ENCODE data around the gene ZNF526.

Gene ZNF526

DNA sequence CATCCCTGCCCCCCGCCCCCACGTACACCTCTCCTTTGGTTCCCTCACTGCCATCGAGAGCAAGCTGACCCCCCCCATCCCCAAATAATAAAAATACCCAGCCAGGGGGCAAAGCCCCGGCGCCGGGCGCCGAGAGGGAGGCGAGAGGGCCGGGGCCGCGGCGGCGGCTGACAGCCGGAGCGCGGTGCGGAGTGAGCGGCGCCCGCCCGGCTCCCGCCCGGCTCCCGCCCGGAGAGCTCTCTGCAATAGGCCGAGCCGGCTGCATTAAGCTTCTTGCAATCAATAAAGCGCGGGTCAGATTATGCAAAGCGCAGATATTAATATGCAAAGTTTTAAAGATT is 43.5 kb upstream of the ZNF526 start:
- Histone ChIP-seq H3K4me1 (ENCODE audit: control insufficient read depth in 2 of 2, insufficient read depth in 1 of 2, low read depth in 1 of 2, low read length in 2 of 2) (peaks cover 9 to 31% of the 10 kb centered on the region in 2 donors), H2BK120ac (ENCODE audit: low read depth, low read length) (no peak overlapping the region), H3K36me3 (replicated peaks in 1 of 2; ENCODE audit: control insufficient read depth in 2 of 2, insufficient read depth in 2 of 2, low read length in 2 of 2) (no peaks in the 10 kb centered on the region), H3K27ac (replicated peaks; ENCODE audit: low read length) (no peak overlapping the region), H3K23ac (ENCODE audit: low read depth, low read length, poor library complexity) (no peak overlapping the region), H3K27me3 (ENCODE audit: control insufficient read depth in 3 of 3, insufficient read depth in 3 of 3, low read depth in 1 of 3, low read length in 3 of 3) (peaks cover 10 to 83% (median 60%) of the 10 kb centered on the region in 3 experiments), H3K4me2 (ENCODE audit: insufficient read depth, low read length, poor library complexity, severe bottlenecking) (peak overlapping the region; percentile 85), H2AFZ (ENCODE audit: low read length) (peak overlapping the region; percentile 88), H3K18ac (ENCODE audit: low read length) (no peak overlapping the region), H2AK5ac (ENCODE audit: low read depth, low read length) (no peak overlapping the region), H2BK15ac (ENCODE audit: low read length) (no peak overlapping the region), H3K4me3 (ENCODE audit: low read length in 2 of 2) (peak overlapping the region; percentile 44 to 69), H4K8ac (ENCODE audit: low read depth, low read length) (no peak overlapping the region), H2BK12ac (ENCODE audit: low read length) (no peak overlapping the region), H3K14ac (ENCODE audit: low read length) (no peak overlapping the region), H3K4ac (ENCODE audit: low read length) (no peak overlapping the region), H3K9me3 (replicated peaks in 1 of 2; ENCODE audit: control insufficient read depth in 2 of 2, insufficient read depth in 1 of 2, low read depth in 1 of 2, low read length in 2 of 2) (no peaks in the 10 kb centered on the region), H3K9ac (ENCODE audit: low read depth, low read length, poor library complexity) (no peak overlapping the region), H4K91ac (ENCODE audit: low read depth, low read length, poor library complexity) (no peak overlapping the region), H2BK5ac (ENCODE audit: low read length) (no peak overlapping the region), H3K79me1 (ENCODE audit: low read depth, low read length) (no peaks in the 10 kb centered on the region)
- WGBS, 2 donors (ENCODE audit: extremely low coverage in 2 of 2, insufficient read length in 2 of 2, insufficient replicate concordance in 1 of 2): no CpG with 5 or more reads among the region's 31 CpGs
- peak; percentile 31 for DNase-seq (ENCODE audit: low spot score)

DNA sequence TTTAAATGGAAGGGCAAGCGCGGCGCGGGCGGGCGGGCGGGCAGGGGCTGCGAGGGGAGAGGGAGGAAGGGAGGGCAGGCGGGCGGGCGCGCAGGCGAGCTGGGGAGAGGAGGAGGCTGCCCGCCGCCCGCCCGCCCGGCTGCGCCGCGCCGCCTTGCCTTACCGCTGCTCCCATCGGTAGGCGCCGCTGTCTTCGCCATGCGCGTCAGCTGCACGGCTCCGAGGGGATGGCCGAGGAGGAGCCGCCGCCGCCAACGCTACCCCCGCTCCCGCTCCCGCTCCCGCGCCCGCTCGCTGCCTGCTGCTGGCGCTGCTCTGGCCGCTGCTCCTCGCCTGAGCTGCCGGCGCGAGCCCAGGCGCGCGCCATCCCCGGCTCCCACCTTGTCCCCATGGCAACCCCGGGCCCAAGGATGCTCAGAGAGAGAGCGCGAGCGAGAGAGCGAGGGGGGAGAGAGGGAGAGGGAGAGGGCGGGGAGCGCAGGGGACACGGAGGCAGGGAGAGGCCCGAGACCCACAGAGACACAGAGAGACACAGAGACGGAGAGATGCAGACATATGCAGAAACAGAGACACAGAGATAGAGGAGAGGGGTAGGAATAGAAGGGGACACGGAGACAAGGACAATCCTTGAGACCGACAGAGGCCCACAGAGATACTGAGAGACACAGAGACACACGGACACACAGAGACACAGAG is 43.0 kb upstream of the ZNF526 start:
- H3K27ac ChIP-seq (replicated peaks; ENCODE audit: low read length): no peak overlapping the region

DNA sequence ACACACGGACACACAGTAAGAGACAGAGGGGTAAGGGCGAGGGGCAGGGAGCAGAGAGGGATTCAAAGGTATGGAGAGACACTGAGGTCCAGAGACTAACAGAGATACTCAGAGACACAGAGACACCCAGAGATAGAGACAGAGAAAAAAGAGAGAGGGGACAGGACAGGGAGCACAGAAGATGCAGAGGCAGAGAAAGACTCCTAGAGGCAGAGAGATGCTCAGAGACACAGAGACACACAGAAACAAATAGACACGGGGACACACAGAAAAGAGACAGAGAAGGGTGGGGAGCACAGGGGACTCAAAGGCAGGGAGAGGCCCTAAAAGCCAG is 42.5 kb upstream of the ZNF526 start:
- Histone ChIP-seq H3K79me1 (ENCODE audit: low read depth, low read length) (no peaks in the 10 kb centered on the region), H3K27me3 (ENCODE audit: control insufficient read depth in 3 of 3, insufficient read depth in 3 of 3, low read depth in 1 of 3, low read length in 3 of 3) (peaks cover 10 to 75% (median 63%) of the 10 kb centered on the region in 3 experiments), H3K4me2 (ENCODE audit: insufficient read depth, low read length, poor library complexity, severe bottlenecking) (peak overlapping the region; percentile 76), H3K4me1 (ENCODE audit: control insufficient read depth in 2 of 2, insufficient read depth in 1 of 2, low read depth in 1 of 2, low read length in 2 of 2) (peaks cover 8 to 28% of the 10 kb centered on the region in 2 donors), H2AK5ac (ENCODE audit: low read depth, low read length) (no peak overlapping the region), H2BK5ac (ENCODE audit: low read length) (no peak overlapping the region), H3K27ac (replicated peaks; ENCODE audit: low read length) (no peak overlapping the region), H4K91ac (ENCODE audit: low read depth, low read length, poor library complexity) (no peak overlapping the region), H2BK120ac (ENCODE audit: low read depth, low read length) (no peak overlapping the region), H3K18ac (ENCODE audit: low read length) (no peak overlapping the region), H3K4ac (ENCODE audit: low read length) (no peak overlapping the region), H4K8ac (ENCODE audit: low read depth, low read length) (no peak overlapping the region), H3K36me3 (replicated peaks in 1 of 2; ENCODE audit: control insufficient read depth in 2 of 2, insufficient read depth in 2 of 2, low read length in 2 of 2) (no peaks in the 10 kb centered on the region), H3K14ac (ENCODE audit: low read length) (no peak overlapping the region), H3K9me3 (replicated peaks in 1 of 2; ENCODE audit: control insufficient read depth in 2 of 2, insufficient read depth in 1 of 2, low read depth in 1 of 2, low read length in 2 of 2) (no peaks in the 10 kb centered on the region), H2BK12ac (ENCODE audit: low read length) (no peak overlapping the region), H3K9ac (ENCODE audit: low read depth, low read length, poor library complexity) (no peak overlapping the region), H2AFZ (ENCODE audit: low read length) (peak overlapping the region; percentile 88), H3K4me3 (ENCODE audit: low read length in 2 of 2) (peak overlapping the region in 1 of 2 donors; percentile 44), H2BK15ac (ENCODE audit: low read length) (no peak overlapping the region), H3K23ac (ENCODE audit: low read depth, low read length, poor library complexity) (no peak overlapping the region)
- no CpG with 5 or more reads among the region's 3 CpGs for WGBS, 2 donors (ENCODE audit: extremely low coverage in 2 of 2, insufficient read length in 2 of 2, insufficient replicate concordance in 1 of 2)
- no peak for DNase-seq (ENCODE audit: low spot score)

More for the DNA sequence above, 43.0 kb upstream of the ZNF526 start:
- Histone ChIP-seq H4K91ac (ENCODE audit: low read depth, low read length, poor library complexity) (no peak overlapping the region), H2AK5ac (ENCODE audit: low read depth, low read length) (no peak overlapping the region), H3K4me1 (ENCODE audit: control insufficient read depth in 2 of 2, insufficient read depth in 1 of 2, low read depth in 1 of 2, low read length in 2 of 2) (peaks cover 8 to 28% of the 10 kb centered on the region in 2 donors), H3K4me2 (ENCODE audit: insufficient read depth, low read length, poor library complexity, severe bottlenecking) (peak overlapping the region; percentile 85), H3K18ac (ENCODE audit: low read length) (peak overlapping the region; percentile 29), H3K4me3 (ENCODE audit: low read length in 2 of 2) (peak overlapping the region; percentile 44 to 67), H3K4ac (ENCODE audit: low read length) (no peak overlapping the region), H3K79me1 (ENCODE audit: low read depth, low read length) (no peaks in the 10 kb centered on the region), H3K23ac (ENCODE audit: low read depth, low read length, poor library complexity) (peak overlapping the region; percentile 21), H2AFZ (ENCODE audit: low read length) (peak overlapping the region; percentile 88), H3K9me3 (replicated peaks in 1 of 2; ENCODE audit: control insufficient read depth in 2 of 2, insufficient read depth in 1 of 2, low read depth in 1 of 2, low read length in 2 of 2) (no peaks in the 10 kb centered on the region), H3K36me3 (replicated peaks in 1 of 2; ENCODE audit: control insufficient read depth in 2 of 2, insufficient read depth in 2 of 2, low read length in 2 of 2) (no peaks in the 10 kb centered on the region), H2BK120ac (ENCODE audit: low read depth, low read length) (no peak overlapping the region), H3K14ac (ENCODE audit: low read length) (no peak overlapping the region), H2BK5ac (ENCODE audit: low read length) (no peak overlapping the region), H2BK12ac (ENCODE audit: low read length) (no peak overlapping the region), H3K9ac (ENCODE audit: low read depth, low read length, poor library complexity) (no peak overlapping the region), H2BK15ac (ENCODE audit: low read length) (no peak overlapping the region), H3K27me3 (ENCODE audit: control insufficient read depth in 3 of 3, insufficient read depth in 3 of 3, low read depth in 1 of 3, low read length in 3 of 3) (peaks cover 10 to 78% (median 61%) of the 10 kb centered on the region in 3 experiments), H4K8ac (ENCODE audit: low read depth, low read length) (no peak overlapping the region)
- peak; percentile 83 for DNase-seq (ENCODE audit: low spot score)
- whole genome bisulfite sequencing, 2 donors (ENCODE audit: extremely low coverage in 2 of 2, insufficient read length in 2 of 2, insufficient replicate concordance in 1 of 2): no CpG with 5 or more reads among the region's 66 CpGs

DNA sequence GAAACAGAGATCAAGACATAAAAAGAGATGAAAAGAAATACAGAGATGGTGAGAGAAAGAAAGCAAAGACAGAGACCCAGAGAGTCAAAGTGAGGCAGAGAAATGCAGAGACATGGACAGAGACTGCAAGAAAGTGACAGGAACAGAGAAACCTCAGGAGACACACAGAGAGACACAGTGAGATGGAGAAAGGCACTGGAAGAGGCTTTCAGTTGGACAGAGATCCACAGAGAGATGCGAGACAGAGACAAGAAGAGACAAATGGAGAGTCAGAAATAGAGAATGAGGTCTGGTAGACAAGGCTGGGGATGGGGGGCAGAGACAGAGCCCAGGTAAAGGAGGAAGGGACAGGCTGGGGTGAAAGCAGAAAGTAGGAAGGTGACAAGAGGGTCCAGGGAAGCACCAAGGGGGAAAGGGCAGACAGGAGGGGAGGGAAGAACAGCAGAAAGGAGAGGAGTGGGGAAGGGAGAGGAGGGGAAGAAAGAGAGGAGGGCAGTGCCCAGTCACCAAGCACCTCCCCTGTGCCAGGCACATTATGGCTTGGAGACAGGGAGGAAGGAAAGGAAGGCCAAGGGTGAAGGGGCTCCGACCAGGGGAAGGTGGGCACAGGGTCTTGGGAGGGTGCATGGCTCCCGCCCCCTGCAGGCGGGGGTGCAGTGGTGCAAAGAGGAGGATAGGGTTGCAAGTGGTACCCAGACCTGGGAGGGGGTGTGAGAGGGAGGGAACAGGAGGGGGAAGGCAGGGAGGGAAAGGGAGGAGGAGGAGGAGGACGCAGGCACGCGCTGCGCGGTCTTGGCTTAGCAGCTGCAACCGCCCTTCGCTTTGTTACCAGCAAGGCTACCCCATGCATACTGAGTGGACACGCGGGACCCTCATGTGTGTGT is 41.1 kb upstream of the ZNF526 start:
- Histone ChIP-seq H3K9me3 (replicated peaks in 1 of 2; ENCODE audit: control insufficient read depth in 2 of 2, insufficient read depth in 1 of 2, low read depth in 1 of 2, low read length in 2 of 2) (no peaks in the 10 kb centered on the region), H3K4me3 (ENCODE audit: low read length in 2 of 2) (no peak overlapping the region), H3K4me2 (ENCODE audit: insufficient read depth, low read length, poor library complexity, severe bottlenecking) (no peak overlapping the region), H2BK15ac (ENCODE audit: low read length) (no peak overlapping the region), H3K27ac (replicated peaks; ENCODE audit: low read length) (no peak overlapping the region), H3K4ac (ENCODE audit: low read length) (no peak overlapping the region), H2BK12ac (ENCODE audit: low read length) (peak overlapping the region; percentile 27), H3K36me3 (replicated peaks in 1 of 2; ENCODE audit: control insufficient read depth in 2 of 2, insufficient read depth in 2 of 2, low read length in 2 of 2) (no peaks in the 10 kb centered on the region), H2AK5ac (ENCODE audit: low read depth, low read length) (no peak overlapping the region), H3K23ac (ENCODE audit: low read depth, low read length, poor library complexity) (no peak overlapping the region), H3K79me1 (ENCODE audit: low read depth, low read length) (no peaks in the 10 kb centered on the region), H4K91ac (ENCODE audit: low read depth, low read length, poor library complexity) (no peak overlapping the region), H2BK5ac (ENCODE audit: low read length) (no peak overlapping the region), H4K8ac (ENCODE audit: low read depth, low read length) (no peak overlapping the region), H2BK120ac (ENCODE audit: low read depth, low read length) (no peak overlapping the region), H3K4me1 (ENCODE audit: control insufficient read depth in 2 of 2, insufficient read depth in 1 of 2, low read depth in 1 of 2, low read length in 2 of 2) (peaks cover 8 to 22% of the 10 kb centered on the region in 2 donors), H3K14ac (ENCODE audit: low read length) (no peak overlapping the region), H3K9ac (ENCODE audit: low read depth, low read length, poor library complexity) (no peak overlapping the region), H2AFZ (ENCODE audit: low read length) (no peak overlapping the region), H3K27me3 (ENCODE audit: control insufficient read depth in 3 of 3, insufficient read depth in 3 of 3, low read depth in 1 of 3, low read length in 3 of 3) (peaks cover 10 to 72% (median 63%) of the 10 kb centered on the region in 3 experiments), H3K18ac (ENCODE audit: low read length) (no peak overlapping the region)
- WGBS, 2 donors (ENCODE audit: extremely low coverage in 2 of 2, insufficient read length in 2 of 2, insufficient replicate concordance in 1 of 2): no CpG with 5 or more reads among the region's 13 CpGs
- DNase-seq (ENCODE audit: low spot score): peak; percentile 43
